Smooth muscle cell (in vitro differentiated cells): ENCODE data around the gene TOX2. TPM values are rescaled to one million over a fixed set of nuclear protein-coding genes. Genes with fewer than 3 reads are reported as not detected.

ENCODE experiments used
- DNase-seq: peaks from one replicate; lab custom pipeline; 2025; ENCODE audit not compliant: unreplicated experiment; lab: John Stamatoyannopoulos, UW
- H2AFZ ChIP-seq: fragments of 200-600 bp; sonication (generic); 2 replicates; pipeline ENCODE4 v1.6.0; 2016; ENCODE audit warnings: antibody characterized with exemption, low read depth, mild to moderate bottlenecking
- H3F3A ChIP-seq: fragments of 200-600 bp; sonication (generic); 2 replicates; pipeline ENCODE4 v1.6.0; 2017; ENCODE audit warnings: antibody characterized with exemption, low read depth
- H3K27ac ChIP-seq: fragments of 200-600 bp; sonication (generic); 2 replicates; pipeline ENCODE4 v1.5.1; 2016; ENCODE audit warnings: low read depth, mild to moderate bottlenecking
- H3K27me3 ChIP-seq: fragments of 200-600 bp; sonication (generic); 2 replicates; pipeline ENCODE4 v1.6.1; 2016; ENCODE audit warnings: low read depth, mild to moderate bottlenecking
- H3K36me3 ChIP-seq: fragments of 200-600 bp; sonication (generic); 2 replicates; pipeline ENCODE4 v1.5.1; 2016; ENCODE audit warnings: low read depth
- H3K4me1 ChIP-seq: fragments of 200-600 bp; sonication (generic); 2 replicates; pipeline ENCODE4 v1.5.1; 2016; ENCODE audit warnings: low read depth
- H3K4me2 ChIP-seq: fragments of 200-600 bp; sonication (generic); 2 replicates; pipeline ENCODE4 v1.6.0; 2016; ENCODE audit warnings: mild to moderate bottlenecking
- H3K4me3 ChIP-seq: fragments of 200-600 bp; sonication (generic); 2 replicates; pipeline ENCODE4 v1.5.1; 2016; ENCODE audit warnings: mild to moderate bottlenecking
- H3K79me2 ChIP-seq: fragments of 200-600 bp; sonication (generic); 2 replicates; pipeline ENCODE4 v1.6.0; 2016; ENCODE audit warnings: low read depth, mild to moderate bottlenecking
- H3K9ac ChIP-seq: fragments of 200-600 bp; sonication (generic); 2 replicates; pipeline ENCODE4 v1.6.0; 2016; ENCODE audit warnings: low read depth
- H3K9me3 ChIP-seq: fragments of 200-600 bp; sonication (generic); replicated peaks from 2 replicates; pipeline ENCODE4 v1.5.1; 2016; ENCODE audit warnings: low read depth
- H4K20me1 ChIP-seq: fragments of 200-600 bp; sonication (generic); 2 replicates; pipeline ENCODE4 v1.6.0; 2016; ENCODE audit warnings: low read depth
- WGBS: methylation state at CpG from one replicate; pipeline ENCODE4 v1.1.7; 2016; ENCODE audit warnings: low lambda C conversion rate; 5-methylcytosine and 5-hydroxymethylcytosine counted together
- polyA plus RNA-seq: library from polyadenylated mRNA; unstranded; fragments of >200 nt; fragmentation: Nextera tagmentation; extraction: Ambion mirVana; gene quantifications from 2 replicates; pipeline ENCODE4 v1.2.1, GENCODE V29; 2016
- total RNA-seq: library from RNA; depleted of rRNA; stranded (reverse); fragments of >200 nt; gene quantifications from 2 replicates; pipeline ENCODE4 v1.2.3, GENCODE V29; 2014
- TF ChIP-seq, protein P1 (sequence below): fragments of 200-600 bp; sonication (generic); IDR thresholded peaks from 2 replicates; pipeline ENCODE4 v1.5.1; 2017; ENCODE audit warnings: borderline replicate concordance, mild to moderate bottlenecking, antibody characterized with exemption; ENCODE audit not compliant: insufficient read depth, poor library complexity, severe bottlenecking

Gene TOX2
- total and polyA plus RNA-seq, 2 experiments from 2014 or later: 1.1 to 3.8 TPM

DNA sequence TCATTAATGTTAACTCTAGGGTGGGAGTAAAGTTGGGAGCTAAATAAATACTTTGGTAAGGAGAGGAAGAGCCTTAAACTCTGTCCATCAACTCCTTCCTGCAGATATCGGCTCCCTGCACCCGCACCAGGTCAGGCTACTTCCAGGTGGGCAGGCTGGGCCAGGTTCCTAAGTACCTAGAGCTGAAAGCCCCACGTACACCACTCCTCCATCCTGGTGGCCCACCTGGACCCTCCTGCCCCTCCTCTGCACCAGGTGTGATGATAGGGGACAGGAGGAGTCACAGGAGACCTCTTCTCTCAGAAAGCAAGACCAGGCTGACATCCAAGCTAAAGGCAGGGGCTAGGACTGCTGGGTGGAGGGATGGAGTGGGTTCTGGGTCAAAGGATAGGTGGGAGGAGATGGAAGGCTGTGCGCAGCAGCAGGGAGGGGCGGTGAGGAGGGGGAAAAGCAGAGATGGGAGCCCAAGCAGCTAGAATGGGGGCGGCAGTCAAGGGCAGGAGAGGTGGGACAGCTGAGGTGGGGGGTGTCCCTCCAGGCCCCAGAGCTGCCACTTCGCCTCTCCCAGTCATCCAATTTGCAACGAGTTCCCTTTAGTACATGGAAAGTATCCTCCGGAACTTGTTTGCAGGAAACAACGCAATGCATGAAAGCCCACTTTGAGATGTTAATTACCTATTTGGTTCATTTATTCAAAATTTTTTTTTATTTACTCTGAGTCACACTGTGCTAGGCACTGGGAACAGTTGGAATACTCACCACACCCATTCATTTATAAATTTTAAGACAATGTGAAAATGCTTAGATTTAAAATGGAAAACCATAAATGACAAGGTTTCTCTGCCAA lies 15.2 kb upstream of the TOX2 start:
- Histone ChIP-seq H2AFZ (no peak overlapping the region), H3K36me3 (no peaks in the 10 kb centered on the region), H3K9ac (no peak overlapping the region), H3K27ac (no peak overlapping the region), H3F3A (no peaks in the 10 kb centered on the region), H3K4me3 (no peak overlapping the region), H3K4me2 (no peak overlapping the region), H3K79me2 (no peaks in the 10 kb centered on the region), H4K20me1 (no peaks in the 10 kb centered on the region), H3K27me3 (no peaks in the 10 kb centered on the region), H3K4me1 (peaks cover 20% of the 10 kb centered on the region), H3K9me3 (no peaks in the 10 kb centered on the region)
- TF ChIP-seq, protein P1, sequence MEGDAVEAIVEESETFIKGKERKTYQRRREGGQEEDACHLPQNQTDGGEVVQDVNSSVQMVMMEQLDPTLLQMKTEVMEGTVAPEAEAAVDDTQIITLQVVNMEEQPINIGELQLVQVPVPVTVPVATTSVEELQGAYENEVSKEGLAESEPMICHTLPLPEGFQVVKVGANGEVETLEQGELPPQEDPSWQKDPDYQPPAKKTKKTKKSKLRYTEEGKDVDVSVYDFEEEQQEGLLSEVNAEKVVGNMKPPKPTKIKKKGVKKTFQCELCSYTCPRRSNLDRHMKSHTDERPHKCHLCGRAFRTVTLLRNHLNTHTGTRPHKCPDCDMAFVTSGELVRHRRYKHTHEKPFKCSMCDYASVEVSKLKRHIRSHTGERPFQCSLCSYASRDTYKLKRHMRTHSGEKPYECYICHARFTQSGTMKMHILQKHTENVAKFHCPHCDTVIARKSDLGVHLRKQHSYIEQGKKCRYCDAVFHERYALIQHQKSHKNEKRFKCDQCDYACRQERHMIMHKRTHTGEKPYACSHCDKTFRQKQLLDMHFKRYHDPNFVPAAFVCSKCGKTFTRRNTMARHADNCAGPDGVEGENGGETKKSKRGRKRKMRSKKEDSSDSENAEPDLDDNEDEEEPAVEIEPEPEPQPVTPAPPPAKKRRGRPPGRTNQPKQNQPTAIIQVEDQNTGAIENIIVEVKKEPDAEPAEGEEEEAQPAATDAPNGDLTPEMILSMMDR: no peak
- 79% methylated on average over 9 of the region's 10 CpGs for WGBS
- no peak for DNase-seq

DNA sequence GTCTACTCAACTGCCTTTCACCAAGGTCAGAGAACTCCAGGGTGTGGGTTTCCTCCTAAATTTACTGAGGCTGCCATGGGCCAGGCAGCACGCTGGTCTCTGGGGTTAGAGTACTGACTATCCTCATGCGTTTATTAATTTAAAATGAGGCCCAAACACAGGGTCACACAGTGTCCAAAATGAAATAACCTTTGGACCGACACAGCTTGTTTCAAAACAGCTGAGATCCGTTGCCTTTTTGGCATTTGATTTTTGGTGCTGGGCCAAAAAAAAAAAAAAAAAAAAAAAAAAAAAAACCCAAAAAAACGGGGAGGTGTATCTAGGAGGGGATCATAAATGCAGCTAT lies 14.6 kb upstream of the TOX2 start:
- Histone ChIP-seq H3K36me3 (no peaks in the 10 kb centered on the region), H3F3A (no peaks in the 10 kb centered on the region), H3K4me1 (peaks cover 17% of the 10 kb centered on the region), H2AFZ (no peak overlapping the region), H3K27me3 (no peaks in the 10 kb centered on the region), H3K4me2 (no peak overlapping the region), H3K4me3 (no peak overlapping the region), H3K9me3 (no peaks in the 10 kb centered on the region), H3K9ac (no peak overlapping the region), H3K79me2 (no peaks in the 10 kb centered on the region), H3K27ac (no peak overlapping the region), H4K20me1 (no peaks in the 10 kb centered on the region)
- WGBS: 70% methylated on average over 5 of the region's 5 CpGs
- TF ChIP-seq, protein P1: no peak
- DNase-seq: no peak

DNA sequence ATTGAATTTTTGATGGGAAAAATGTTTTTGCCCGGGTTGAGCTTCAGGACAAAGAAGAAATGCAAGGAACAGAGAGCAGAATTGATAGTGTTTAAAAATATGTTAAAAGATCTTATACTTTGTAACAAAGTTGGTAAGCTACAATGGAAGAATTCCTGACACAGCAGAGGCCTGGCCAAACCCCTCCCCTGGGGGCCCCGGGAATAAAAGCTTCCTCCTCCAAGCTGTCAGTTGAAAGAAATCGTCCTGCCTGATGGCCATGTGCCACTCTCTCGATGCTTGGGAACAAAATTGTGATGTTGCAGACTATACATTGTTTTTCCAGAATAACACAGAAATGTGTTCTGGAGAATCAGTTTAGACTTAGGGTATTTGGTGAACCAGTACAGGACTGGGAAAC lies 14.2 kb upstream of the TOX2 start:
- no peaks in the 10 kb centered on the region for H4K20me1 ChIP-seq
- H3K4me2 ChIP-seq: no peak overlapping the region
- DNase-seq: no peak
- no peak overlapping the region for H2AFZ ChIP-seq
- H3K9ac ChIP-seq: no peak overlapping the region
- peaks cover 15% of the 10 kb centered on the region for H3K4me1 ChIP-seq
- no peaks in the 10 kb centered on the region for H3F3A ChIP-seq
- H3K36me3 ChIP-seq: no peaks in the 10 kb centered on the region
- H3K79me2 ChIP-seq: no peaks in the 10 kb centered on the region
- 77% methylated on average over 4 of the region's 4 CpGs for WGBS
- no peaks in the 10 kb centered on the region for H3K9me3 ChIP-seq
- no peak overlapping the region for H3K27ac ChIP-seq
- H3K4me3 ChIP-seq: no peak overlapping the region
- TF ChIP-seq, protein P1: no peak
- H3K27me3 ChIP-seq: no peaks in the 10 kb centered on the region

DNA sequence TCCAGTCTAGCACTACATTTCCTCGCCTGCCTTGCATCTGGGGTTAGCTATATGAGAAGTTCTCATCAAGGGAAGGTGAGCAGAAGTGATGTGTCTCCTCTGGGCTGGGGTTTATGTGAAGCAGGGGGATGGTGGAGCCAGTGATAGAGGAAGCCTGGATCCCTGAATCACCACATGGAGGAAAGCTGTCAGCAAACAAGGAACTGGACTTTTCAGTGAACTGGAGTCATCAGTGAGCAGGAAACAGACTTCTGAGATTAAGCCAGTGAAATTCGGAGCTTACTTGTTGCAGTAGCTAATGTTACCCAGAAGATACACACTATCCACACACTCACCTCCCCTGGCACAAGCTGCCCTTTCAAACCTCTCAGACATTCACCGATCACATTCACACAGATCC lies 13.4 kb upstream of the TOX2 start:
- no peak overlapping the region for H2AFZ ChIP-seq
- H3K36me3 ChIP-seq: no peaks in the 10 kb centered on the region
- TF ChIP-seq, protein P1: no peak
- WGBS: 98% methylated on average over 3 of the region's 3 CpGs
- no peaks in the 10 kb centered on the region for H3F3A ChIP-seq
- peaks cover 15% of the 10 kb centered on the region for H3K4me1 ChIP-seq
- H3K79me2 ChIP-seq: no peaks in the 10 kb centered on the region
- H3K9me3 ChIP-seq: no peaks in the 10 kb centered on the region
- no peak for DNase-seq
- no peak overlapping the region for H3K4me3 ChIP-seq
- no peak overlapping the region for H3K4me2 ChIP-seq
- H3K27me3 ChIP-seq: no peaks in the 10 kb centered on the region
- H3K9ac ChIP-seq: no peak overlapping the region
- no peaks in the 10 kb centered on the region for H4K20me1 ChIP-seq
- no peak overlapping the region for H3K27ac ChIP-seq
